H1 (cell line): ENCODE measurements around the gene OR1C1. TPM values are rescaled to one million over a fixed set of nuclear protein-coding genes. Genes with fewer than 3 reads are reported as not detected.
A peak's percentile ranks its signal among the peaks of the same experiment; 100 is the strongest.
"Not testable (repeated sequence)": the region's sequence is repeated elsewhere in the genome, so short reads cannot be mapped to it uniquely, and the experiment has no call there.

Experiments used
- CTCF ChIA-PET: fragments of 300-600 bp; sonication (Branson Sonifier 250); formaldehyde crosslinking; loops from one replicate; lab custom pipeline; 2021; ENCODE audit not compliant: partially characterized antibody; lab: Charles Lee
- POLR2A ChIA-PET: fragments of 300-600 bp; sonication (Branson Sonifier 250); formaldehyde crosslinking; loops from one replicate; lab custom pipeline; 2021; ENCODE audit warnings: inconsistent platforms; ENCODE audit not compliant: partially characterized antibody; lab: Charles Lee
- DNase-seq, 2 experiments: peaks; one replicate each; pipeline versions ENCODE4 v3.0.0 to v3.0.0-alpha.2; 2010 to 2022; ENCODE audit warnings: low spot score in 2 of 2, low read depth in 1 of 2, mixed read lengths in 1 of 2
- FAIRE-seq: peaks from 2 replicates; lab custom pipeline; 2011; peaks lifted over from hg19 to GRCh38; lab: Jason Lieb, UNC
- H2AFZ ChIP-seq: 2 replicates; pipeline ENCODE4 v1.8.1; 2012; ENCODE audit warnings: low read length, inconsistent platforms
- H2AK5ac ChIP-seq: 2 replicates; pipeline ENCODE4 v1.6.1; 2013; ENCODE audit warnings: low read depth, low read length
- H2BK120ac ChIP-seq: replicated peaks from 2 replicates; pipeline ENCODE3; 2013; ENCODE audit warnings: low read depth, low read length, inconsistent platforms
- H2BK12ac ChIP-seq: 2 replicates; pipeline ENCODE4 v1.6.1; 2013; ENCODE audit warnings: low read depth, low read length
- H2BK15ac ChIP-seq: 2 replicates; pipeline ENCODE4 v1.6.1; 2013; ENCODE audit warnings: low read length
- H2BK20ac ChIP-seq: 2 replicates; pipeline ENCODE4 v1.6.1; 2013; ENCODE audit warnings: low read length
- H2BK5ac ChIP-seq: 2 replicates; pipeline ENCODE4 v1.6.1; 2013; ENCODE audit warnings: low read depth, low read length
- H3K14ac ChIP-seq: 2 replicates; pipeline ENCODE4 v1.6.1; 2013; ENCODE audit warnings: inconsistent platforms; ENCODE audit not compliant: insufficient read length
- H3K18ac ChIP-seq: 2 replicates; pipeline ENCODE4 v1.6.1; 2013; ENCODE audit warnings: low read length; ENCODE audit errors: extremely low read depth
- H3K23ac ChIP-seq: 2 replicates; pipeline ENCODE4 v1.6.1; 2013; ENCODE audit warnings: inconsistent platforms; ENCODE audit not compliant: insufficient read length
- H3K23me2 ChIP-seq: 2 replicates; pipeline ENCODE4 v1.6.1; 2013; ENCODE audit warnings: low read depth, low read length
- H3K27ac ChIP-seq: 2 replicates; pipeline ENCODE4 v1.6.1; 2011; ENCODE audit warnings: low read depth, low read length, inconsistent platforms
- H3K27me3 ChIP-seq, 4 experiments: replicated peaks in 1 of 4; 1 replicate in 1 of 4; 2 replicates in 3 of 4; pipeline versions ENCODE4 v1.6.1 to v1.8.1; 2011 to 2013; ENCODE audit warnings: low read length in 3 of 4, mild to moderate bottlenecking in 3 of 4, inconsistent platforms in 2 of 4, mixed read lengths in 2 of 4, moderate library complexity in 1 of 4; ENCODE audit not compliant: control insufficient read depth in 3 of 4, insufficient read depth in 3 of 4; ENCODE audit errors: extremely low read depth in 1 of 4
- H3K36me3 ChIP-seq, 4 experiments: 2 replicates each; pipeline versions ENCODE4 v1.6.1 to v1.8.1; 2011 to 2013; ENCODE audit warnings: mild to moderate bottlenecking in 4 of 4, low read length in 3 of 4, moderate library complexity in 2 of 4, control low read depth in 1 of 4, inconsistent platforms in 1 of 4; ENCODE audit not compliant: insufficient read depth in 4 of 4, control insufficient read depth in 2 of 4
- H3K4ac ChIP-seq: replicated peaks from 2 replicates; pipeline ENCODE3; 2013; ENCODE audit warnings: low read length, low read depth, mixed read lengths, inconsistent platforms; ENCODE audit not compliant: insufficient read length
- H3K4me1 ChIP-seq, 4 experiments: replicated peaks in 1 of 4; 1 replicate in 1 of 4; 2 replicates in 3 of 4; pipeline versions ENCODE4 v1.6.1 to v1.8.1; 2011 to 2013; ENCODE audit warnings: low read length in 3 of 4, inconsistent platforms in 2 of 4, mixed read lengths in 1 of 4; ENCODE audit not compliant: insufficient read depth in 4 of 4, control insufficient read depth in 3 of 4
- H3K4me2 ChIP-seq, 2 experiments: 2 replicates each; pipeline versions ENCODE4 v1.6.1 to v1.8.1; 2011 to 2013; ENCODE audit warnings: low read depth in 2 of 2, low read length in 2 of 2, control low read depth in 1 of 2, inconsistent platforms in 1 of 2, mild to moderate bottlenecking in 1 of 2; ENCODE audit not compliant: insufficient read depth in 1 of 2
- H3K4me3 ChIP-seq, 4 experiments: fragments of 200-600, 300-600 bp in 1 of 4; sonication (generic), shearing (Covaris generic), sonication (Bioruptor Twin) in 1 of 4; 2 replicates each; pipeline versions ENCODE4 v1.5.1 to v1.8.1; 2011 to 2016; ENCODE audit warnings: low read length in 4 of 4, low read depth in 3 of 4, control low read depth in 2 of 4, inconsistent platforms in 2 of 4, mild to moderate bottlenecking in 2 of 4, mixed read lengths in 1 of 4, moderate library complexity in 1 of 4; ENCODE audit not compliant: insufficient read depth in 2 of 4; ENCODE audit errors: extremely low read depth in 1 of 4
- H3K56ac ChIP-seq: replicated peaks from 2 replicates; pipeline ENCODE3; 2013; ENCODE audit warnings: low read depth, mild to moderate bottlenecking, mixed read lengths, low read length, inconsistent platforms; ENCODE audit not compliant: insufficient read length
- H3K79me1 ChIP-seq: 2 replicates; pipeline ENCODE4 v1.6.1; 2013; ENCODE audit warnings: low read depth, low read length, control low read depth
- H3K79me2 ChIP-seq, 2 experiments: 2 replicates each; pipeline versions ENCODE4 v1.6.1 to v1.8.1; 2012 to 2013; ENCODE audit warnings: low read length in 2 of 2, mild to moderate bottlenecking in 2 of 2, inconsistent platforms in 1 of 2; ENCODE audit not compliant: insufficient read depth in 2 of 2, control insufficient read depth in 1 of 2
- H3K9ac ChIP-seq, 4 experiments: replicated peaks in 1 of 4; 1 replicate in 1 of 4; 2 replicates in 3 of 4; pipeline versions ENCODE4 v1.6.1 to v1.8.1; 2011 to 2013; ENCODE audit warnings: low read depth in 3 of 4, low read length in 3 of 4, control low read depth in 2 of 4, mild to moderate bottlenecking in 2 of 4, moderate library complexity in 2 of 4, inconsistent platforms in 1 of 4; ENCODE audit errors: extremely low read depth in 1 of 4
- H3K9me3 ChIP-seq, 2 experiments: 2 replicates each; pipeline versions ENCODE4 v1.6.1 to v1.8.1; 2012 to 2013; ENCODE audit warnings: mild to moderate bottlenecking in 2 of 2, moderate library complexity in 2 of 2, control low read depth in 1 of 2, inconsistent platforms in 1 of 2, low read depth in 1 of 2, low read length in 1 of 2, mixed read lengths in 1 of 2; ENCODE audit not compliant: insufficient read depth in 2 of 2
- H4K20me1 ChIP-seq, 2 experiments: replicated peaks in 1 of 2; 2 replicates each; pipeline versions ENCODE3 to v1.8.1; 2011 to 2013; ENCODE audit warnings: inconsistent platforms in 2 of 2, low read length in 2 of 2, mild to moderate bottlenecking in 1 of 2; ENCODE audit not compliant: insufficient read depth in 2 of 2, control insufficient read depth in 1 of 2
- H4K5ac ChIP-seq: 2 replicates; pipeline ENCODE4 v1.6.1; 2013; ENCODE audit warnings: low read length, low read depth, mixed read lengths, inconsistent platforms; ENCODE audit not compliant: insufficient read length
- H4K8ac ChIP-seq: 2 replicates; pipeline ENCODE4 v1.8.0; 2013; ENCODE audit warnings: mild to moderate bottlenecking, moderate library complexity, low read length, inconsistent platforms; ENCODE audit not compliant: insufficient read depth; ENCODE audit errors: extremely low read depth
- H4K91ac ChIP-seq: replicated peaks from 2 replicates; pipeline ENCODE3; 2013; ENCODE audit warnings: low read length, mixed read lengths, inconsistent platforms; ENCODE audit not compliant: insufficient read length
- BCL11A ChIP-seq, 2 experiments: IDR thresholded peaks; one replicate each; pipeline ENCODE4 v1.6.1; 2011; ENCODE audit warnings: low read depth in 2 of 2, low read length in 2 of 2, mild to moderate bottlenecking in 2 of 2
- MAFK ChIP-seq: IDR thresholded peaks from 2 replicates; pipeline ENCODE4 v1.6.1; 2012; ENCODE audit warnings: low read depth, mild to moderate bottlenecking, improper control_type of control experiment, low read length
- WGBS, 2 experiments: shearing (Covaris generic) in 1 of 2; methylation state at CpG; one replicate each; pipeline versions ENCODE4 v1.1.6 to v1.1.7; 2013 to 2015; ENCODE audit warnings: low lambda C conversion rate in 2 of 2, mixed read lengths in 2 of 2, inconsistent platforms in 1 of 2, low coverage in 1 of 2, missing lambda C conversion rate in 1 of 2; ENCODE audit not compliant: insufficient replicate concordance in 2 of 2, insufficient coverage in 1 of 2, insufficient read length in 1 of 2; ENCODE audit errors: extremely low coverage in 1 of 2, missing lambda C conversion rate in 1 of 2; 5-methylcytosine and 5-hydroxymethylcytosine counted together
- polyA plus RNA-seq, 7 experiments: library from polyadenylated mRNA; depleted of rRNA in 3 of 7; stranded (reverse) in 5 of 7; unstranded in 2 of 7; fragments of >200 nt in 5 of 7; fragments of 200-250 nt in 2 of 7; gene quantifications; 1 replicate in 5 of 7; 2 replicates in 1 of 7; 4 replicates in 1 of 7; pipeline versions ENCODE4 v1.2.1 to v1.2.3, GENCODE V29; 2011 to 2013; ENCODE audit warnings: missing spikeins in 2 of 7, mixed read lengths in 2 of 7
- total RNA-seq: library from RNA; stranded (reverse); fragmentation: NEBNext Ultra II Directional; extraction: Animal tissue kit (Norgen Biotek cat#: 25700); gene quantifications from 2 replicates; pipeline ENCODE4 v1.2.1, GENCODE V29; 2021

Gene OR1C1
- total and polyA plus RNA-seq, 2 of the 8 experiments (the other 6 are each of a cell fraction or from before 2014, with no cell fraction given): not detected

- ChIA-PET CTCF (no interaction called here), POLR2A (no interaction called here)
- Histone ChIP-seq H2BK120ac (no peak overlapping the region), H3K9me3 (peaks cover 47% of the 10 kb centered on the region in 2 experiments), H2BK20ac (no peak overlapping the region), H4K20me1 (no peaks in the 10 kb centered on the region), H3K4ac (no peak overlapping the region), H4K8ac (no peak overlapping the region), H3K27me3 (no peaks in the 10 kb centered on the region), H3K18ac (no peak overlapping the region), H3K23ac (no peak overlapping the region), H4K91ac (no peak overlapping the region), H3K4me3 (no peak overlapping the region), H2BK15ac (no peak overlapping the region), H3K56ac (no peak overlapping the region), H2AK5ac (no peak overlapping the region), H3K9ac (no peak overlapping the region), H3K27ac (no peak overlapping the region), H2AFZ (no peak overlapping the region), H2BK12ac (no peak overlapping the region), H3K79me1 (no peaks in the 10 kb centered on the region), H3K14ac (no peak overlapping the region), H4K5ac (no peak overlapping the region), H3K36me3 (no peaks in the 10 kb centered on the region; a peak in 1 of 8 replicates), H3K23me2 (no peaks in the 10 kb centered on the region), H3K79me2 (no peaks in the 10 kb centered on the region), H3K4me1 (no peaks in the 10 kb centered on the region), H3K4me2 (no peak overlapping the region), H2BK5ac (no peak overlapping the region)
- DNase-seq (no peak), FAIRE-seq (no peak)
- no peak for TF ChIP-seq BCL11A (IDR thresholded peaks at IDR 0.05; ENCODE audit: low read depth in 2 of 2, low read length in 2 of 2)
- peak; percentile 82; the same call in 1 of the 2 replicates for TF ChIP-seq MAFK
Observed at GRCh38 chr1:247769603-247770002, 9.2 kb upstream of the OR1C1 start.

- POLR2A ChIA-PET, CTCF ChIA-PET, H3K4ac ChIP-seq: not testable (repeated sequence)
Observed at GRCh38 chr1:247754311-247754710, 6.0 kb downstream of the OR1C1 start.

More at GRCh38 chr1:247754311-247754710, 6.0 kb downstream of the OR1C1 start:
- H4K20me1 ChIP-seq, H2BK20ac ChIP-seq, H3K18ac ChIP-seq, H4K91ac ChIP-seq, H3K4me2 ChIP-seq, H2BK120ac ChIP-seq, H3K4me3 ChIP-seq, H3K4me1 ChIP-seq, FAIRE-seq, H3K79me2 ChIP-seq, H3K23me2 ChIP-seq, H3K79me1 ChIP-seq, H3K14ac ChIP-seq, H2AFZ ChIP-seq, H3K27me3 ChIP-seq, DNase-seq, H3K36me3 ChIP-seq, H3K56ac ChIP-seq, H2BK15ac ChIP-seq, H4K8ac ChIP-seq, H4K5ac ChIP-seq, H3K23ac ChIP-seq, H3K27ac ChIP-seq, H2BK5ac ChIP-seq, H2AK5ac ChIP-seq, H2BK12ac ChIP-seq, H3K9ac ChIP-seq: not testable (repeated sequence)
- 81% methylated on average over 1 of the region's 1 CpG; no CpG with 5 or more reads in 1 of the 2 experiments for WGBS, 2 experiments
- H3K9me3 ChIP-seq: peaks cover 33 to 47% of the 10 kb centered on the region in 2 experiments
